ENCODE results near the gene CNGB1.

DNA sequence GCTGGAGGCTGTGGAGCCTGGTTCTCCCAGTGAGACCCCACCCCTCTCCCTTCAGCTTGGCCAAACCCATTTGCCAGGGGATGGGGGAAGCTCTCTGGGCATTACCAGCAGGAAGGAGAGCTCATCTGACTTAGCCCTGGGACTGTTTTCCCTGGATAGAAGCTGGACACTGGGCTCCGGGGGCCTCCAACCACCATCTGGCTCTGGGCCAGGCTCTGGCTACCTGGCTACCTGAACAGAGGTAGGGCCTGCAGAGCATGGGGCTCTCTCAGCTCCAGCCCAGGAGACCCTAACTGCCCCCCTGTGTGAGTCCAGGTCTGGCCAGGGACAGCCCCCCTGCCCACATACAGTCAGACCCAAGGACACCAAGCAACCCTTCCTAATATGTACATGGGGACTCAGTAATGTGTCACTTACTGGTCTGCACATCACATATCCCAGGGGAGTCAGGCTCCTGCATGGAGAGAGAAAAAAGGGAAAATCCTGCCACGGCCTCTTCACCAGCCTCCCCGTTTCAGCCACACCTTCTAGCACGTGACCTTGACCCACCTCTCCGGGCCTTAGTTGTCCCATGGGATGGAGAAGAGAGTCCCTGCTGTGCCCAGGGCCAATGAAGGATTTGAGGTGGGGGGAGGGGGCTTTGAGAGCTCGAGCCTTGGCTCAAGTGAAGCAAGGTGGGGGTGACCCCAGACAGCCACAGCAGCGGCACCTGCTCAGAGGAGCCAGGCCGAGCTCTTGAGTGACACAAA lies 13.8 kb downstream of the CNGB1 start:
- TF ChIP-seq, protein P1, sequence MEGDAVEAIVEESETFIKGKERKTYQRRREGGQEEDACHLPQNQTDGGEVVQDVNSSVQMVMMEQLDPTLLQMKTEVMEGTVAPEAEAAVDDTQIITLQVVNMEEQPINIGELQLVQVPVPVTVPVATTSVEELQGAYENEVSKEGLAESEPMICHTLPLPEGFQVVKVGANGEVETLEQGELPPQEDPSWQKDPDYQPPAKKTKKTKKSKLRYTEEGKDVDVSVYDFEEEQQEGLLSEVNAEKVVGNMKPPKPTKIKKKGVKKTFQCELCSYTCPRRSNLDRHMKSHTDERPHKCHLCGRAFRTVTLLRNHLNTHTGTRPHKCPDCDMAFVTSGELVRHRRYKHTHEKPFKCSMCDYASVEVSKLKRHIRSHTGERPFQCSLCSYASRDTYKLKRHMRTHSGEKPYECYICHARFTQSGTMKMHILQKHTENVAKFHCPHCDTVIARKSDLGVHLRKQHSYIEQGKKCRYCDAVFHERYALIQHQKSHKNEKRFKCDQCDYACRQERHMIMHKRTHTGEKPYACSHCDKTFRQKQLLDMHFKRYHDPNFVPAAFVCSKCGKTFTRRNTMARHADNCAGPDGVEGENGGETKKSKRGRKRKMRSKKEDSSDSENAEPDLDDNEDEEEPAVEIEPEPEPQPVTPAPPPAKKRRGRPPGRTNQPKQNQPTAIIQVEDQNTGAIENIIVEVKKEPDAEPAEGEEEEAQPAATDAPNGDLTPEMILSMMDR (optimal IDR thresholded peaks at IDR 0.05 in 1 of 3, IDR thresholded peaks at IDR 0.05 in 1 of 3, conservative IDR thresholded peaks at IDR 0.05 in 1 of 3; ENCODE audit: extremely low read depth in 1 of 3, insufficient read depth in 2 of 3, low read length in 3 of 3): no peak
- no peak for TF ChIP-seq EZH2 (IDR thresholded peaks at IDR 0.05; ENCODE audit: low read length)

Data from keratinocyte (primary cell).